Ramos (cell line): Measurements from ENCODE around the gene COMMD1.
"Not testable (repeated sequence)": the region's sequence is repeated elsewhere in the genome, so short reads cannot be mapped to it uniquely, and the experiment has no call there.

Experiments used
- in situ Hi-C: fragments of 300-500 bp; cut with MboI; formaldehyde crosslinking; loops from one replicate; pipeline ENCODE4 v1.14.3; 2022; ENCODE audit warnings: low sequenced_read_pairs; ENCODE audit not compliant: unreplicated experiment

The COMMD1 gene

DNA sequence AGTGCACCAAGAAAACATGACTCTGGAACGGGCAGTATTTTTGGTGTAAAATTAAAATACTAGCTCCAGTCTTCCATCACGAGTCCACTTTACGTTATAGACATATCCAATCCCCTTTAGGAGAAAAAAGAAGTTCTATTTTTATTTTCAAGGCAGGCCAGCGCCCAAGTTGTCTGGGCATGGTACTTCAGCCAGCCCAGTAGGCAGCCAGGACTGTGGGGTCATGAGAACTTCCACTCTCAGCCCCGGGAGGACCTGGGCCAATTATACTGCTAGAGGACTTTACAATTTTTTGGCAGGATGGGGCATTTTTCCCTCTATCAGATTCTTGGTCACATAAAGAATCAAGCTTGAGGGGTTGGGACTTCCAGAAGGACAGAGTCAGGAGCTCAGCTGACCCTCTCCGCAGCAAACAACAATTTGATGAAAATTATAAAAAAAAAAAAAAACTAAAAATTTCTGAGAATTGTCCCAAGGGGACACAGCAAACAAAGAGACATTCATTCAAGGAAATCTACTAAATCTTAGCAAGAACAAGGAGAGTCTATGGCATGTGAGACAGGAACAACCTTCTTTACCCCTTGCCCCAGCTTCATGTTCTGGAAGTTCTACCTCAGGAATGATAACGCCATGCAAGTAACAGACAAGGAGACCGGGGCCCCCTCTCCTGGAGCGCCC, 253.1 kb downstream of the COMMD1 start:
- in situ Hi-C loops = no loop called here

DNA sequence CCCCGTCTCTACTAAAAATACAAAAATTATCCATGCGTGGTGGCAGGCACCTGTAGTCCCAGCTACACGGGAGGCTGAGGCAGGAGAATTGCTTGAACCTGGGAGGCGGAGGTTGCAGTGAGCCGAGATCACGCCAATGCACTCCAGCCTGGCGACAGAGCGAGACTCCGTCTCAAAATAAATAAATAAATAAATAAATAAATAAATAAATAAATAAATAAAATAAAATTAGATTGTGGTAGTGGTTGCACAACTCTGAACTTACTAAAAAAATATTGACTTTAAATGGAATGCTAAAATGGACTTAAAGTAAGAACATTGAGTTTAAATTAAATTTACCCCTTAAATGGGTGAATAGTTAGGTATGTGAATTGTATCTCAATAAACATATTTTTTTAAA, 255.2 kb downstream of the COMMD1 start:
- in situ Hi-C loops = not testable (repeated sequence)

DNA sequence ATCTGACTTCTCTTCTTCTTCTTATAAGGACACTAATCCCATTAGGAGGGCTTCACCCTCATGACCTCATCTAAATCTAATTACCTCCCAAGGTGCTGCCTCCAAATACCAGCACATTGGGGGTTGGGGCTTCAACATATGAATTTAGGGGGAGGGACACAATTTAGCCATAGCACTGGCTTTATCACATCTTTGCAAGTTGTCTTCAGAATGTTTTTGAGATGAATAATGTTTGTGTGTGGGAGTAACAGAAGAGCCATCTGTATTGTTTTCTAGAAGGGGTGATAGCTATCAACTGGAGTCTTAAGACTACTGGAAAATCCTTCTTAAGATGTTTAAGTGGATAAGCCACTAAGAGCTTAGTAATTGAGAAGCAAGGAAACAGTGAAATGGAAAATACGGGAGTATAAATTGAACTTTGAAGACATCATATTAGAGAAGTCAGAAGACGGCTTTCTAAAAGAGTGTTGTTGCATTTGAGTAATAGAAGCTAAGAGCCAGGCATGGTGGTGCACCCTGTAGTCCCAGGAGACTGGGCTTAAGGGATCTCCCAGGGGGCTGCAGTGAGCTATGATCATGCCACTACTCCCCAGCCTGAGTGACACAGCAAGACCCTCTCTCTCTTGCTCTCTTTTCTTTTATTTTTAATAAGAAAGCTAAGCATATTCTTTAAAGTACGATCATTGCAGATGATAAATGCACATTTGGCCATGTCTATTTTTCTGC, 257.8 kb downstream of the COMMD1 start:
- in situ Hi-C loops = no loop called here

DNA sequence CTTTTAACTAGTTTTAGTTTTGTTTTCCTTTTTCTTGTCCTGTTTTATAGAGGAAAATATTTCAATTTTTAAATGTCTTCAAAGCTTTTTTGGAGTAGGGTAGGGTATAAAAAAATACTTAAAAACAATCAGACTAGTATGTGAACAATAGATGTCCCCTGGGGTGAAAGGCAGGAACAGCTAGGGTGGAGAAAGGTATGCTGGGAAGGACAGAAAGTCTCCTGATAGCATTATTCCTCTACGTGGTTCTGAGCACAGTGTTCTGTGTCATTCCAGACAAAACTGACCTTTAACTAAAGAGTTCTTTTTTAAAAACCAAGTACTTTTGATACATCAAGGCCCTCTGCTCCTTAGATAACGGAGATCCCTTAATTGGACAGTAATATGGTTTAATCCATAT, 258.4 kb downstream of the COMMD1 start:
- in situ Hi-C loops = no loop called here

DNA sequence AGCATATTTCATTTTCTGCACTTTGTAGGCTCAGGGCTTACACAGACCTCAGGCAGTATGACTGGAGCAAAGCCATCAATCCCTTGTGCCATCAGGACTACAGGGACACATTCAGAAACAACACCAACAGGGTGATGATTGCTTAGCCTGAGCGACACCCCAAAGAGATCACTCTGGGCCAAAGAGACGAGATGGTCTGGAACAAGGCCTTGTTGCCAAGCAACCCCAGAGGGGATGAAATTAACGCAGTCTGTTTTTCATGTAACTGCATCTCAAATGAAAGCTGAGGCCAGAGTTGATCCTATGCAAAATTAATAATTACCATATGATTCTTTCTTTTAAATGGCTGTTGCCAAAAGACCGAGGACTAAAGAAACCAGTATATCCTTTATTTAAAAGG, 270.3 kb downstream of the COMMD1 start:
- in situ Hi-C loops = no loop called here

DNA sequence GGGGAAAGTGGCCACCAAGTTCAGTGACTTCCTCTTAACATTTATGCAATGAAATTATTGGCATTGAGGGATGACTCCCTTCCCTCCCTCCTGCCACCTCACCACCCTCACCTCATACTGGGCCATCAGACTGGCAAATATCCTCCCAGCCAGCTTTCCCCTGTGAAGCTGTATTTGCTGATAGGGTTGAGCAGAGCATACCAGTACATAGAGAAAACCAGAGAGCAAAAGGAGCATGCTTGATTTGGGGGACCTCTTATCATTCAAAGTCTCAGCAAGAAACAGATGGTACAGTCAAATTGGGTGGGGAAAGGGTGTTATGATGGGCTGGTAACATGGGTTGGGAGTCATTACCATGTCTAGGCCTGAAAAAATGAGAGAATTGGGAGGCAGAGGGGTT, 271.3 kb downstream of the COMMD1 start:
- in situ Hi-C loops = no loop called here

DNA sequence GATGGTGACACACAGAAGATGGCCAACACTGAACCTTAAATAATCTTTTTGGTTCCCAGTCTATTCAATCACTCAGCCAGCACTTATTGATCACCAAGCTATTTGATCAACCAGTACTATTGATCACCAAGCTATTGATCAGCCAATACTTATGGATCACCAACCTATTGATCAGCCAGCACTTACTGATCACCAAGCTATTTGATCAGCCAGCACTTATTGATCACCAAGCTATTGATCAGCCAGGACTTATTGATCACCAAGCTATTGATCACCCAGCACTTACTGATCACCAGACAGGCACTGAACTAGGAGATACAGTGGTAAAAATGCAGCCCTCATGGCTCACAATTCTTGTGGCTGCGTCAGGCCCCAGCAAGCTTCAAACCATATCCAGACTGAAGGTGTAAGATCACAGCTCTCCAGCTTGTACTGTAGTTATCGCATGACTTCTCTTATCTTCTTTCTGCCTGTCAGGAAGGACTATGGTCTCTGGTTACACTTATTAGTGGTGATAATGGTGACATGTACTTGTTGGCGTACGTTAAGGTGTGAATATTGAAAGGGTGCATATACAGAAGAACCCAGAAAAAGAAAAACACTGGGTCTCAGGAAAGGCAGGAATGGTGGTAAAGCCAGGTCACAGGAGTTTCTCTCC, 272.0 kb downstream of the COMMD1 start:
- in situ Hi-C loops = no loop called here

DNA sequence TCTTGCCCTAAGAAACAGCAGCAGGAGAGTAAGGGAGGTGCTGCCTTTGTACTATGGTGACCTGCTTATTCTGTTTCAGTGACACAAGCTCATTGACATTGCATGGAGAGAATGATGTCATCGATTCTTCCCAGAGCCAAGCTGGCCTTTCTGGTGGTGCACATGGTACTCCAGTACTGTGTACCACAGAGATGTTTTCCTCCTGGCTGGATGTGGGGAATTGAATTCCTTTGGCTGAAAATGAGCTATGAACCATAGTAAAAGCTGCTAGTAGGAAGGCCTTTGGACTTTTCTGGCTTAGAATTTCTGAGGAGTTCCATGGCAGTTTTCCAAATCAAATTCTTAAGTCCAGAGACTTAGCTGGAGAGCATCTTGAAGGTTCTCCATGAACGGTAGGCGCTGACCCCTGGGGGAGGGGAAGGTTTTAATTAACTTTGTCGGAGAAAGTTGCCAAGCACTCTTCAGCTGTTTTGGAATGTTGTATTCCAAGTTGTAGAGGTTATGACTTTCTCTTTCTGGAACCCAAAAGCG, 273.3 kb downstream of the COMMD1 start:
- in situ Hi-C loops = no loop called here

DNA sequence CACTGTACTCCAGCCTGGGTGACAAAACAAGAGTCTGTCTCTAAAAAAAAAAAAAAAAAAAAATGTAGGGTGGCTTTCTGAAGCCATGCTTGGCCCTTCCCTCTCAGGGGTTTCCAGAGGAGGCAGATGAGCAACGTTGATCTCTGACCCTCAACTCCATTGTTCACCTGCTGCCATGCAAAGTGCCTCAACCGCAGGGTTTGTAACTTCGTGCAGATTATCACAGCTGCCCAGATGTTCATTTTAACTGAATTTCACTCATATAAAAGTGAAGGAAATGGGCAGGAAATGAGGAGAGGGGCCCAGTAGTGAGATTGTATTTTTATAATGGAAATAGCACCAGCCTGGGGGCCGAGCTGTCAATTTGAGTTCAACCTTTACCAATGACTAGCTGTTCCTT, 275.5 kb downstream of the COMMD1 start:
- in situ Hi-C loops = no loop called here

DNA sequence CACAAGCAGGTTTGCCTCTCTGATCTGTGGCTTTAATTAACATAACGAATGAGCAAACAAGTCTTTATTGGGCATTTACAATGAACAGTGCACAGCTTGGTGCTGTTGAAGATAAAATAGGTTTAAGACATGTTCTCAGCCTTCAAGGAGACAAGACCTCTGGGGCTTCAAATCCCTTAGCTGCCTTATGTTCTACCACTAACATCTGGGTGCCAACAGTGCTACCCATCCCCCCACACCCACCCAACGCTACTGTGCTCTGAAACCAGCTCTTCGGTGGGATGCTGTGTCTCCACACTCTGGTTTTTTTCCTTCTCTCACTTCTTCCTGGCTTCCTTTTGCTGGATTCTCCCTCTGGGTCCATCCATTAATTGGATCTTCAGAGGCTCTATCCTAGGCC, 276.4 kb downstream of the COMMD1 start:
- in situ Hi-C loops = no loop called here

DNA sequence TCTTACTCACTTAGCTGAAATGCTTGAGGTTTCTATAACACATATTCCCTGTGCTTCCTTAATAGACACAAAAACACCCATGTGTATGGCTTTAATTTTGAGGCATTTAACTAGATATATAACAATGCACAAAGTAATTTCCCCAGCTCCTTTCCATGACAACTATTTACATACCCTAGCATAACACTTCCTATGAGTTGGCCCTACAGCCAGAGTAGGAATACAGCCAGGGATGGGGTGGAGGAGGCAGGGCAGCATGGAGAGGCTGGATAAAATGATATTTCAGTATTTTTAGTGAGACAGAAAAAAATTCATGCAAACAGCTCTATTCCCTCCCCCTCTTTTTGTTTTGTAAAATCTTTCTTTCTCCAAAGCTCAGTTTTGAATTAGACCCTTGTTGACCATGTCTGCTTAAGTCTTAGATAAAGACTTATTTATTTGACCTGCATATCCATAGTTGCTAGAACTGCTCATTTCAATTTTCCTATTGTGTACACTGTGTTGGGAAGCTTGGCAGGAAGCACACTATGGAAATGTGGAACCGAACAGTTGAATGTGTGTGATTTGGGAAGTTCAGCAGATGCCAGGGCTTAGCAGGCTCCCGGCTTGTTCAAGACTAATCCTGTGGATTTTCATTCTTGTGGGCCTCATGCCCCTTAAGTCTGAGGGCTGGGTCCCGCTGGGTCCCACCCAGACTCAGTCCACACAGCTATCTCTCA, 279.2 kb downstream of the COMMD1 start:
- in situ Hi-C loops = no loop called here
